GM18858 (cell line): ENCODE results near the gene FAM3D.

Experiments
- ATAC-seq: cut with Tn5 transposase; IDR thresholded peaks from one replicate; pipeline ENCODE4 v1.9.1; 2021; ENCODE audit not compliant: unreplicated experiment

Gene FAM3D

GRCh38 chr3:58628823-58629562, 37.6 kb downstream of the FAM3D start:
- ATAC-seq: no peak

- no peak for ATAC-seq
These were observed 38.6 kb downstream of the FAM3D start for GRCh38 chr3:58627941-58628340.

- no peak for ATAC-seq
These were observed 39.0 kb downstream of the FAM3D start for GRCh38 chr3:58627570-58627885.

GRCh38 chr3:58626841-58627569, 39.6 kb downstream of the FAM3D start:
- ATAC-seq: no peak

- no peak for ATAC-seq
These were observed 41.3 kb downstream of the FAM3D start for GRCh38 chr3:58625196-58625824.

- ATAC-seq: no peak
These were observed 42.0 kb downstream of the FAM3D start for GRCh38 chr3:58624550-58624949.

GRCh38 chr3:58623961-58624360, 42.6 kb downstream of the FAM3D start:
- no peak for ATAC-seq

GRCh38 chr3:58623478-58623877, 43.1 kb downstream of the FAM3D start:
- ATAC-seq: no peak

GRCh38 chr3:58622892-58623291, 43.7 kb downstream of the FAM3D start:
- ATAC-seq: no peak

GRCh38 chr3:58622436-58622835, 44.1 kb downstream of the FAM3D start:
- no peak for ATAC-seq

GRCh38 chr3:58621086-58621830, 45.3 kb downstream of the FAM3D start:
- no peak for ATAC-seq

- no peak for ATAC-seq
These were observed 46.2 kb downstream of the FAM3D start for GRCh38 chr3:58620421-58620820.

GRCh38 chr3:58617338-58617761, 49.2 kb downstream of the FAM3D start:
- no peak for ATAC-seq

- ATAC-seq: no peak
These were observed 53.1 kb downstream of the FAM3D start for GRCh38 chr3:58613236-58614132.

- ATAC-seq: no peak
These were observed 53.7 kb downstream of the FAM3D start for GRCh38 chr3:58612830-58613229.

- ATAC-seq: no peak
These were observed 56.6 kb downstream of the FAM3D start for GRCh38 chr3:58609990-58610389.

- ATAC-seq: no peak
These were observed 57.9 kb downstream of the FAM3D start for GRCh38 chr3:58608648-58609047.

- no peak for ATAC-seq
These were observed 58.8 kb downstream of the FAM3D start for GRCh38 chr3:58607816-58608215.

GRCh38 chr3:58606693-58607092, 59.9 kb downstream of the FAM3D start:
- ATAC-seq: no peak

- ATAC-seq: no peak
These were observed 62.5 kb downstream of the FAM3D start for GRCh38 chr3:58604031-58604430.
